NCI-H1105 treated with DMSO at 0.1 percent for 48 hours (cell line): Measurements from ENCODE around the gene TYW1.
"Not testable (repeated sequence)": the region's sequence is repeated elsewhere in the genome, so short reads cannot be mapped to it uniquely, and the experiment has no call there.

Source experiments
- DNase-seq: peaks from one replicate; lab custom pipeline; 2025; lab: John Stamatoyannopoulos, UW

TYW1 gene

GRCh38 chr7:66995050-66995776 is 1.4 kb upstream of the TYW1 start, which contains the start of gene SBDS:
TSS of gene SBDS (minus strand) at chr7:66995586. CDS start at chr7:66995417, 169 bp downstream.
- DNase-seq = peak; percentile 97

GRCh38 chr7:67000601-67001258 is 4.1 kb downstream of the TYW1 start:
- peak; percentile 41 for DNase-seq

DNA sequence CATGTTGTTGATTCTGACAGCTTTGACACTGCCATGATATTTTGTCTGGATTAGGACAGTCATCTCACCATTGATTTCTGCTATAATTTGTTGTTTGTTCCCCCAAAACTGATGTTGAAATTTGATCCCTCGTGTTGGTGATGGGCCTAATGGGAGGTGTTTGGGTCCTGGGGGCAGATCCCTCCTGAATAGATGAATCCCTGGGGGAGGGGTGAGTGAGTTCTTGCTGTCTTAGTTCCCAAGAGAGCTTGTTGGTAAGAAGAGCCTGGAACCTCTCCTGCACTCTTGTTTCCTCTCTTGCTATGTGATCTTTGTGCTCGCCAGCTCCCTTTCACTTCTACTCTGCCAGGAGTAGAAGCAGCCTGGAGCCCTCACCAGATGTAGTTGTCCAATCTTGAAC is 7.5 kb downstream of the TYW1 start:
- DNase-seq = not testable (repeated sequence)

DNA sequence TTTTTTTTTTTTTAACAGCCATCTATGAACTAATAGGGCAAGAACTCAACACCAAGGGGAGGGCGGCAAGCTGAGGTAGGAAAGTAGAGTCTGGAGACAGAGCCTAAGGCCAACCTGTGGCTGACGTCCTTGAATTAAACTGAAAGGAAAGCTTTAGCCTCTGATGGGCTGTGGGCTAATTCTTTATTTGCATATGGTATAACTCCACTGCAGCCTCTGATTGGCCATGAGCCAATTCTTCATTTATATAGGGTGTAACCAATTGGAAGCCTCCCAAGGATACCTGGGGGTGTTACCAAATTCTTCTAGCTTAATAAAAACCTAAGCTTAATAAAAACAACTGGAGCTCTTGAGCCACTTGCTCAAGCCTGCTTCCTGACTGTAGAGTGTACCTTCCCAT is 10.3 kb downstream of the TYW1 start:
- no peak for DNase-seq

DNA sequence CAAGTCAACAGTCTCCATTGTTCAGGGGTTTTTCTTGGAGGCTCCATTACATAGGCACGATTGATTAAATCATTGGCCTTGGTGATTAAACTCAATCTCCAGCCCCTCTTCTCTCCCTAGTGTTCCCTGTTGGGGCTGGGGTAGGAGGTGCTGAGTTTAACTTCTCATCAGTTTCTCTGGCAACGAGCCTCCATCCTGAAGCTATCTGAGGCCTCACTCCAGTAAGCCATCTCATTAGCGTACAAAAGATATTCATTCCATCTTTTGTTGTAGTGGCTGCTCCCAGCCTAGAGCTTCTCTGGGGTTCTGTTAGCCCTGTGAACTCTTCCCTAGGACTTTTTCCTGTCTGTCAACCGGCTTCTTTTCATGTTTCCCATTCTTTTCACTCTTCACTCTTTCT is 11.6 kb downstream of the TYW1 start:
- no peak for DNase-seq

- not testable (repeated sequence) for DNase-seq
Observed at GRCh38 chr7:67009677-67010076, 13.0 kb downstream of the TYW1 start.

- not testable (repeated sequence) for DNase-seq
Observed at GRCh38 chr7:67014076-67014622, 17.5 kb downstream of the TYW1 start.

DNA sequence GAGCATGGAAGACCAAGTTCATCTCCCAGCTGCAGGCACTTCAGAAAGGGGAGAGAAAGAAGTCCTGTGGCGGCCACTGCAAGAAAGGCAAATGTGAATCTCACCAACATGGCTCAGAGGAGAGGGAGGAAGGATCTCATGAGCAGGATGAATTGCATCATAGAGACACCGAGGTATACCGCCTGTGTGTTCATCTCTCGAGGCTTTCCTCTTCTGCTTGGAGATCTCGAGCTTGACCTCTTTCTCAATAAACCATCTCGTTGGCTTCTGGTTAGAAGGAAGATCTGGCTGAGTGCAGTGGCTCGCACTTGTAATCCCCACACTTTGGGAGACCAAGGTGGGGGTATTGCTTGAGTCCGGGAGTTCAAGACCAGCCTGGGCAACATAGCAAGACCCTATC is 21.3 kb downstream of the TYW1 start:
- not testable (repeated sequence) for DNase-seq

DNA sequence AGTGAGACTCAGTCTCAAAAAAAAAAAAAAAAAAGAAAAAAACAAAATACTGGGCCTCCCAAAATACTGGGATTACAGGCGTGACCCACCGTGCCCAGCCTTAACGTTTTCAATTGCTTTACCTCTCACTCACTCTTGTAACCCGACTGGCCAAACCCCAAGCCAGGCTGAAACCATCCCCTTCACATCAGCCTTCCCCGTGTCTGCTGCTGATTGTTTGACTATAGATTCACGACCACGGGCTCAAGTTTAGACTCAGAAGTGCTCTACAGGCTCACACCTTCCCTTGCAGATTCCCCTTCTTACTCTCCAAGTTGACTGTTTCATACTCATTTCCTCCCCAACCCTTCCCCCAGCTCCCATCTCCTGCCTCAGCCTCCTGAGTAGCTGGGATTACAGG is 22.3 kb downstream of the TYW1 start:
- DNase-seq = no peak

GRCh38 chr7:67019562-67020390 is 23.1 kb downstream of the TYW1 start:
- peak; percentile 54 for DNase-seq

GRCh38 chr7:67021260-67021659 is 24.6 kb downstream of the TYW1 start:
- DNase-seq = no peak

GRCh38 chr7:67022511-67022910 is 25.9 kb downstream of the TYW1 start:
- no peak for DNase-seq

DNA sequence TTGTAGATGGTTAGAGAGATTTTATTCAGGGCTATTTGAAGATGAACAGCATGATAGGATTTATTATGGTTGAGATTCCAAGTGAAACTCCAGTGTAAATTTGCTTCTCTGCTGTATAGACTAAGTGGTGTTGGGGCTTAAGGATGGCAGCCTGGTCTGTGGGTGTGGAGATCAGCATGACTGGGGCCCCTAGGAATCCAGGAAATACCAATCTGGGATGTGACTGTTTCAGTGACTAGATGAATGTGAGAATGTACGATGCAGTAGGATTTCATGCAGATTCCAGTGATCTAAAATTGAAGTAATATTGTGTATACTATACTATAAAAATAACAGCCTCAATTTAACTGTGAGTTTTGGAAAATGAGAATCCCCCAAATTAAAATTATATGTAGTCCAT is 28.8 kb downstream of the TYW1 start:
- DNase-seq = not testable (repeated sequence)

DNA sequence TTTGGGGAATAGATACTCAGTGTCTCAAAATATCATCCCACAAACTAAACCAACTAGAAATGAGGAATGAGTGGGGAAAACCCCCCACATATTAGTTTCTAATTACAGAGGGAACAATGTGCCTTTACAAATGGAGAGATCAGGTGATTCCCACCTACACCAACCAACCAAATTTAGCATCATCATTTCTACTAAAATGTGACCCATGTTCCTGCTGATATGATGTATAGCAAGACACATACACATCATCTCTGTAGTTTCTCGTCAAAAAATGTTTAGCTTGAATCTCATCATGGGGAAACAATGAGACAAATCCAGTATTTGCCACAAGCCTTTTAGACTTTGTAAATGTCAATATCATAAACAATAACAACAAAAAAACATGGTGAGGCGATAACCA is 35.1 kb downstream of the TYW1 start:
- DNase-seq = not testable (repeated sequence)

- DNase-seq = no peak
Observed at GRCh38 chr7:67033251-67033650, 36.6 kb downstream of the TYW1 start.

DNA sequence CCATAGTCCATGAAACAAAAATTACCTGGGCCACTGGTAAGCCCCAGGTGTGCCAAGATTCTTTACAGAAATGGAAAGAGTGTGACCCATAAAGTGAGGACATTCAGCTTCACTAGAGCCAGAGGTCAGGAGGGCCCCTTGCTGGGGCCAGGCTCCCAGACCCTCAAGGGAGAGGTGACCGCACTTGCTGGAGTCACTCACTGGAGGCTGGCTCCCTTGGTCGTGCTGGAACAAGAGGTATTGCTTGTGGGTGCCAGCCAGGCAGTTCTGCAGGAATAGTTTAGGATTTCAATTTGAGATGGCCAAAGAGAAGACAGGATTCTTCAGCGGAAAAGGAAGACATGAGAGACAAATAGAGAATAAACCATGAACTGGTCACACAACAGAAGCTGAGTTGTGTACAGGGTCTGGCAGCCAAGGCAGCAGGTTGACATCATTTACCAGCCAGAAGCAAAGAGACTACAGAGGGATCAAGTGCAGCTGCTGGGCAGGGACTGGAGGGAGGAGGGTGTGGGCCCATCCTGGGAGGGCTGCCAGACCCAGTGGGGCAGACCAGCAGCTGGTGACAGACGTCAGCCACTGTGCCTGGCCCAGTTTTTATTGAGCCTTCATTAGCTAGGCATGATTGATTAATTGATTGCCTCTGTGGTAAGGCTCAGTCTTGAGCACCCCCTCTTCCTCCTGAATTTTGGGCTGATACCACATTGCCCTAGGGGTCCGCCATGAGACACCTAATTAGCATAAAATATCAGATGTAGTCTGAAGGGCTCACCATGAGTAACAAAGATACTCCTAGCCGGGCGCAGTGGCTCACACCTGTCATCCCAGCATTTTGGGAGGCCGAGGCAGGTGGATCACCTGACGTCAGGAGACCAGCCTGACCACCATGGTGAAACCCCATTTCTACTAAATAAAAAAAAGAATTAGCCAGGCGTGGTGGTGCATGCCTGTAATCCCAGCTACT is 40.1 kb downstream of the TYW1 start:
- DNase-seq = peak; percentile 35

- not testable (repeated sequence) for DNase-seq
Observed at GRCh38 chr7:67040832-67041231, 44.2 kb downstream of the TYW1 start.

DNA sequence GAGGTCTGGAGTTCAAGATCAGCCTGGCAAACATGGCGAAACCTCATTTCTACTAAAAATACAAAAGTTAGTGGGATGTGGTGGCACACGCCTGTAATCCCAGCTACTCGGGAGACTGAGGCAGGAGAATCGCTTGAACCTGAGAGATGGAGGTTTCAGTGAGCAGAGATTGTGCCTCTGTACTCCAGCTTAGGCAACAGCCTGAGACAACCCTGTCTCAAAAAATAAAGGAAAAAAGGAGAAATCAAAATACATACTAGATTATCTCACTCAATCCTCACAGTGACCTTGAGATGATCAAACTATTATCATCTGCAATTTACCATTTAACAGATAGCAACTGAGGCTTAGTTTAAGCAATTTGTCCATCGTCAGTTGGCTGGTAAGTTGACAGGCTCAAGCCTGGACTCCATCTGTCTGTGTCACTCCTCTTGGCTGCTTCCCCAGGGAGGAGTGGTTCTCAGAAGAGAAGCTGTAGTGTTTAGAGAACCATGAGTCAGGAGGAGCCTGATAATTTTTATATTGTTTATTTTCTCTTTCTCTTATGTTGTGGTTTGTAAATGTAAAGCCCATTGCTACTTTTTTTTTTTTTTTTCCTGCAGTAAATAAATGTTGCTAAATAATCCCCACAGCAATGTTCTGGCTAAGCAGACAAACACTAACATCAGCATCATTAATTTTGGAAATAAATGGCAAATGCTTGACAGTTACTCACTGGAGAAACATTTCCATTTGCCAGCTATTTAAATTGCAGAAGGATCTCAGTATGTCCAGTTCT is 46.3 kb downstream of the TYW1 start:
- DNase-seq = peak; percentile 18

- DNase-seq = not testable (repeated sequence)
Observed at GRCh38 chr7:67043559-67043930, 46.9 kb downstream of the TYW1 start.

DNA sequence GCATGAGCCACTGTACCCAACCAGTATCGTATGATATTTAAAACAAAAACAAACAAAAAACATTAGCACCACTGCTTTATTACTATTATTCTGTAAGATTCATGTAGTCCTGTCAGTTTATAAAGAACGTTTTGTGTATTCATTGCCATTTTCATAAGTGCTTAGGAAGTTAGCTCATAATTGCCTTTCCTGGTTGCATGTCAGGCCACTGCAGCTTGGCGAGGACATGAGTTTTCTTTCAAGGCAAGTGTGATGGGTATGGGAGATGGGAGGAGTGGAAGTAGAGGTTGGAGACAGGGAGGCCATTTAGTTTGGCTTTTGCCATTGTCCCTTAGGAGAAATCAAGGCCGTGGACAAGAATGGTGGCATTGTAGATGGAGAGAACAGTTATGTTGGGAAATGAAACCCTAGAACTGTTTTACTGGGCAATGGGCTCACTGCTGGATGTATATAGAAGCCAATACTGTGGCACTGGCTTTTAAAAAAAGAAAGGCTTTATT is 48.9 kb downstream of the TYW1 start:
- no peak for DNase-seq
